Esophagus squamous epithelium (tissue), 4 donors: ENCODE results near the gene COMMD1.

Source experiments
- CTCF ChIP-seq, 6 experiments: fragments of 450-650 bp in 4 of 6; fragments of 200-600 bp in 2 of 6; sonication (generic) in 2 of 6; IDR thresholded peaks; one replicate each; pipeline ENCODE4 v1.5.1; 2016 to 2019; ENCODE audit warnings: antibody characterized with exemption in 6 of 6, mild to moderate bottlenecking in 4 of 6, moderate library complexity in 4 of 6
- POLR2A ChIP-seq, 4 donors: fragments of 450-650 bp; IDR thresholded peaks; one replicate each; pipeline ENCODE4 v1.6.1; 2017; ENCODE audit warnings: antibody characterized with exemption in 4 of 4, mild to moderate bottlenecking in 4 of 4, moderate library complexity in 3 of 4

GRCh38 chr2:62016957-62017356, 111.5 kb downstream of the COMMD1 start:
- no peak for TF ChIP-seq CTCF (IDR thresholded peaks at IDR 0.05)
- no peak for TF ChIP-seq POLR2A (IDR thresholded peaks at IDR 0.05)
